NCI-H1048 (cell line): ENCODE measurements around the gene PPM1M.

Experiments
- DNase-seq: peaks from one replicate; lab custom pipeline; 2025; lab: John Stamatoyannopoulos, UW

The PPM1M gene

GRCh38 chr3:52245322-52246263 lies at the start of gene PPM1M:
Gene PPM1M (plus strand): TSS chr3:52245759. CDS start chr3:52245825, 66 bp downstream.
- DNase-seq = no peak

- no peak for DNase-seq
Observed at GRCh38 chr3:52195823-52196331, 49.7 kb upstream of the PPM1M start.

GRCh38 chr3:52196977-52197376 lies 48.6 kb upstream of the PPM1M start:
- no peak for DNase-seq

GRCh38 chr3:52197499-52197841 lies 48.1 kb upstream of the PPM1M start:
- no peak for DNase-seq

- DNase-seq = peak; percentile 85
Observed at GRCh38 chr3:52197842-52198625, 47.5 kb upstream of the PPM1M start, which contains the start of gene ALAS1. Gene ALAS1 (plus strand): TSS chr3:52198160. CDS start chr3:52199242, 1,082 bp downstream.

- DNase-seq = no peak
Observed at GRCh38 chr3:52198643-52199608, 46.6 kb upstream of the PPM1M start.

GRCh38 chr3:52200981-52201679 lies 44.4 kb upstream of the PPM1M start:
- no peak for DNase-seq

- no peak for DNase-seq
Observed at GRCh38 chr3:52202384-52203077, 43.0 kb upstream of the PPM1M start.

- no peak for DNase-seq
Observed at GRCh38 chr3:52203701-52204100, 41.9 kb upstream of the PPM1M start.

GRCh38 chr3:52204337-52205073 lies 41.1 kb upstream of the PPM1M start:
- DNase-seq = no peak

- DNase-seq = no peak
Observed at GRCh38 chr3:52205727-52206372, 39.7 kb upstream of the PPM1M start.

- no peak for DNase-seq
Observed at GRCh38 chr3:52208556-52208955, 37.0 kb upstream of the PPM1M start.

GRCh38 chr3:52210037-52210436 lies 35.5 kb upstream of the PPM1M start:
- no peak for DNase-seq

GRCh38 chr3:52210550-52211046 lies 35.0 kb upstream of the PPM1M start:
- DNase-seq = no peak

GRCh38 chr3:52211268-52211891 lies 34.2 kb upstream of the PPM1M start:
- no peak for DNase-seq

- no peak for DNase-seq
Observed at GRCh38 chr3:52213005-52213404, 32.6 kb upstream of the PPM1M start.

- DNase-seq = no peak
Observed at GRCh38 chr3:52213901-52214300, 31.7 kb upstream of the PPM1M start.

GRCh38 chr3:52215351-52215750 lies 30.2 kb upstream of the PPM1M start:
- DNase-seq = no peak
